ENCODE data around the gene TBCB.

- TF ChIP-seq CTCF (IDR thresholded peaks at IDR 0.05 in 4 of 5, conservative IDR thresholded peaks at IDR 0.05 in 1 of 5) (no peak), POLR2A (IDR thresholded peaks at IDR 0.05) (no peak)
Measured at GRCh38 chr19:36097036-36097435, 18.2 kb upstream of the TBCB start.
